Endothelial cell of umbilical vein (primary cell): ENCODE measurements around the gene TCF25. TPM values are rescaled to one million over a fixed set of nuclear protein-coding genes. Genes with fewer than 3 reads are reported as not detected.

ENCODE experiments used
- BruUV-seq: library from RNA; stranded (reverse); fragments of 400-500 nt; replicated peaks from 2 replicates; lab custom pipeline; 2021; lab: Mats Ljungman, UMichigan
- CTCF ChIA-PET: fragments of 300-600, 350-600 bp; sonication (Branson Sonifier 250); formaldehyde crosslinking; loops from one replicate; lab custom pipeline; 2021; ENCODE audit warnings: antibody characterized with exemption, inconsistent platforms; lab: Charles Lee
- POLR2A ChIA-PET: fragments of 300-600, 350-600 bp; sonication (Branson Sonifier 250); formaldehyde crosslinking; loops from one replicate; lab custom pipeline; 2021; ENCODE audit warnings: antibody characterized with exemption, inconsistent platforms; lab: Charles Lee
- DNase-seq: peaks from one replicate; pipeline ENCODE4 v3.0.0-alpha.2; 2011; ENCODE audit warnings: low read depth, low spot score
- FAIRE-seq: peaks from 2 replicates; lab custom pipeline; 2011; peaks lifted over from hg19 to GRCh38; lab: Jason Lieb, UNC
- H2AFZ ChIP-seq: 2 replicates; pipeline ENCODE4 v1.6.0; 2012; ENCODE audit warnings: low read depth, low read length, control low read depth, inconsistent platforms
- H3K27ac ChIP-seq: 2 replicates; pipeline ENCODE4 v1.5.1; 2011; ENCODE audit warnings: low read depth, mild to moderate bottlenecking, control low read depth, low read length, moderate library complexity; ENCODE audit not compliant: insufficient read depth
- H3K27me3 ChIP-seq, 2 experiments: 2 replicates each; pipeline versions ENCODE4 v1.6.0 to v1.6.1; 2011; ENCODE audit warnings: low read length in 2 of 2, mixed read lengths in 1 of 2; ENCODE audit not compliant: control insufficient read depth in 2 of 2, insufficient read depth in 2 of 2
- H3K36me3 ChIP-seq, 2 experiments: 2 replicates in 1 of 2; 3 replicates in 1 of 2; pipeline ENCODE4 v1.5.1; 2011; ENCODE audit warnings: low read length in 2 of 2, mild to moderate bottlenecking in 1 of 2, moderate library complexity in 1 of 2; ENCODE audit not compliant: control insufficient read depth in 2 of 2, insufficient read depth in 2 of 2; ENCODE audit errors: extremely low read depth in 1 of 2
- H3K4me1 ChIP-seq: 3 replicates; pipeline ENCODE4 v1.5.1; 2011; ENCODE audit warnings: mild to moderate bottlenecking, low read length; ENCODE audit not compliant: control insufficient read depth, insufficient read depth; ENCODE audit errors: extremely low read depth
- H3K4me2 ChIP-seq: 2 replicates; pipeline ENCODE4 v1.6.1; 2011; ENCODE audit warnings: low read length, control low read depth, mixed read lengths; ENCODE audit not compliant: insufficient read depth
- H3K4me3 ChIP-seq, 3 experiments: fragments of 200-600 bp in 1 of 3; sonication (generic), shearing (Covaris generic) in 1 of 3; replicated peaks in 1 of 3; 2 replicates each; pipeline ENCODE4 v1.5.1; 2011 to 2016; ENCODE audit warnings: control low read depth in 3 of 3, low read length in 3 of 3, mild to moderate bottlenecking in 2 of 3, inconsistent platforms in 1 of 3, low read depth in 1 of 3, moderate library complexity in 1 of 3; ENCODE audit not compliant: insufficient read depth in 1 of 3
- H3K79me2 ChIP-seq: 2 replicates; pipeline ENCODE4 v1.6.0; 2012; ENCODE audit warnings: low read length, inconsistent platforms; ENCODE audit not compliant: control insufficient read depth, insufficient read depth
- H3K9ac ChIP-seq: replicated peaks from 2 replicates; pipeline ENCODE3; 2011; ENCODE audit warnings: low read length, control low read depth; ENCODE audit not compliant: insufficient read depth; ENCODE audit errors: extremely low read depth
- H3K9me1 ChIP-seq: replicated peaks from 3 replicates; pipeline ENCODE4 v1.6.0; 2011; ENCODE audit warnings: mild to moderate bottlenecking, low read length; ENCODE audit not compliant: control insufficient read depth, insufficient read depth; ENCODE audit errors: extremely low read depth
- H3K9me3 ChIP-seq: replicated peaks from 2 replicates; pipeline ENCODE4 v1.5.1; 2012; ENCODE audit warnings: low read length, inconsistent platforms; ENCODE audit not compliant: control insufficient read depth, insufficient read depth
- H4K20me1 ChIP-seq: replicated peaks from 2 replicates; pipeline ENCODE3; 2011; ENCODE audit warnings: mild to moderate bottlenecking, low read length; ENCODE audit not compliant: control insufficient read depth, insufficient read depth; ENCODE audit errors: extremely low read depth
- EZH2 ChIP-seq: IDR thresholded peaks from 2 replicates; pipeline ENCODE4 v1.6.1; 2012; ENCODE audit warnings: borderline replicate concordance, low read depth, mild to moderate bottlenecking, moderate library complexity, low read length, inconsistent platforms; ENCODE audit not compliant: severe bottlenecking
- FOS ChIP-seq: IDR thresholded peaks from 2 replicates; pipeline ENCODE4 v1.6.1; 2011; ENCODE audit warnings: mild to moderate bottlenecking, low read length, moderate library complexity, borderline replicate concordance; ENCODE audit not compliant: insufficient read depth
- GATA2 ChIP-seq: IDR thresholded peaks from 2 replicates; pipeline ENCODE4 v1.7.0; 2011; ENCODE audit warnings: low read depth, mild to moderate bottlenecking, moderate library complexity, mixed read lengths, low read length; ENCODE audit not compliant: insufficient read length, insufficient read depth
- JUN ChIP-seq: IDR thresholded peaks from 2 replicates; pipeline ENCODE4 v1.6.1; 2011; ENCODE audit warnings: borderline replicate concordance, low read depth; ENCODE audit not compliant: insufficient read length, insufficient read depth
- MYC ChIP-seq: IDR thresholded peaks from one replicate; pipeline ENCODE4 v1.6.1; 2011; ENCODE audit warnings: mild to moderate bottlenecking, low read depth, low read length
- POLR2A ChIP-seq: IDR thresholded peaks from 2 replicates; pipeline ENCODE4 v1.6.1; 2012; ENCODE audit warnings: low read depth, mild to moderate bottlenecking, control low read depth, low read length
- POLR2AphosphoS5 ChIP-seq: IDR thresholded peaks from 2 replicates; pipeline ENCODE4 v1.6.1; 2012; ENCODE audit warnings: low read depth, mild to moderate bottlenecking, control low read depth, low read length, moderate library complexity; ENCODE audit not compliant: insufficient read depth
- dilution Hi-C: fragments of 300-500 bp; cut with MboI; formaldehyde crosslinking; loops from one replicate; pipeline ENCODE4 v1.15.0; 2019; ENCODE audit warnings: low sequenced_read_pairs; ENCODE audit not compliant: extremely low pct_ligation_motif_present
- intact Hi-C: fragments of 100-400 bp; cut with micrococcal nuclease; formaldehyde crosslinking; loops from one replicate; pipeline ENCODE4 v1.10.0; 2022
- polyA plus RNA-seq, 4 experiments: library from polyadenylated mRNA; depleted of rRNA in 3 of 4; stranded (reverse) in 3 of 4; unstranded in 1 of 4; fragments of >200 nt; gene quantifications; 2 replicates each; pipeline versions ENCODE4 v1.2.1 to v1.2.3, GENCODE V29; 2011 to 2012; ENCODE audit warnings: missing spikeins in 1 of 4
- total RNA-seq: library from RNA; stranded (reverse); gene quantifications from 2 replicates; pipeline ENCODE4 v1.2.3, GENCODE V29; 2021
- TF ChIP-seq, protein P1 (sequence below): IDR thresholded peaks from 2 replicates; pipeline ENCODE4 v1.6.1; 2011; ENCODE audit not compliant: insufficient read depth, insufficient read length
- TF ChIP-seq, protein P2 (sequence below), 2 donors: IDR thresholded peaks; 1 replicate in 1 of 2; 2 replicates in 1 of 2; pipeline ENCODE4 v1.5.1; 2011; ENCODE audit warnings: low read length in 2 of 2, mild to moderate bottlenecking in 2 of 2, moderate library complexity in 2 of 2, control low read depth in 1 of 2, inconsistent platforms in 1 of 2, low read depth in 1 of 2; ENCODE audit not compliant: insufficient read depth in 1 of 2; ENCODE audit errors: extremely low read depth in 1 of 2

TCF25 gene
- total and polyA plus RNA-seq, 2 donors (not counting 3 experiments of a cell fraction or from before 2014, with no cell fraction given): 193 to 234 TPM

DNA sequence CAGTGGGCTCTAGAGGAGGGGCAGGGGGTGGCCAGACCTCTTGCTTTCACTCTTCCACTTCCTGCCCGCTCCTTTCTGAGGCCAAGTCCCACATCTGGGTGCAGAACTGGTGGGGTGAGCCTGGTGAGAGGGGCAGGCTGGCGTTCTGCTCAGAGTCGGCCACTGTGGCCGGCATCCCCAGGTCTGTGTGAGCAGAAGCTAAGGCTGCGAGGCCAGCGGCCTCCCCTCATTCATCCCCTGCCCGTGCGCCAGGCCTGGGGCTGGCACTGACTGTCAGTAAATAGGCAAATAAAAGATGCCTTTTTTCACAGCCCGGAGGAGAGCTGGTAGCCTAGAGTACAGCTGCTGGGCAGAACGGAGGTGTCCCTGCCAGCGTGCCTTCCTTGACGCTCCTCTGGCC is 76.4 kb downstream of the TCF25 start:
- H2AFZ ChIP-seq: no peak overlapping the region
- H3K79me2 ChIP-seq: peaks cover 17% of the 10 kb centered on the region
- H3K27me3 ChIP-seq: peaks cover 0 to 4% of the 10 kb centered on the region in 2 experiments
- no peak for FAIRE-seq
- H4K20me1 ChIP-seq: no peaks in the 10 kb centered on the region
- CTCF ChIA-PET: interaction anchor here (1.0 to 1.3 kb wide), 3 partner anchors 31 to 69 kb away, joined by 3 read pairs; partner anchors contain the start of genes DBNDD1 and MC1R
- no peak for DNase-seq
- no TSS peak for BruUV-seq
- no peaks in the 10 kb centered on the region for H3K9me3 ChIP-seq
- H3K4me3 ChIP-seq: peak overlapping the region in 1 of 3 experiments; percentile 89
- TF ChIP-seq POLR2AphosphoS5 (no peak), GATA2 (no peak), FOS (no peak), JUN (no peak), EZH2 (no peak), MYC (no peak), POLR2A (no peak)
- TF ChIP-seq, protein P1, sequence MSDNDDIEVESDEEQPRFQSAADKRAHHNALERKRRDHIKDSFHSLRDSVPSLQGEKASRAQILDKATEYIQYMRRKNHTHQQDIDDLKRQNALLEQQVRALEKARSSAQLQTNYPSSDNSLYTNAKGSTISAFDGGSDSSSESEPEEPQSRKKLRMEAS: no peak
- TF ChIP-seq, protein P2, sequence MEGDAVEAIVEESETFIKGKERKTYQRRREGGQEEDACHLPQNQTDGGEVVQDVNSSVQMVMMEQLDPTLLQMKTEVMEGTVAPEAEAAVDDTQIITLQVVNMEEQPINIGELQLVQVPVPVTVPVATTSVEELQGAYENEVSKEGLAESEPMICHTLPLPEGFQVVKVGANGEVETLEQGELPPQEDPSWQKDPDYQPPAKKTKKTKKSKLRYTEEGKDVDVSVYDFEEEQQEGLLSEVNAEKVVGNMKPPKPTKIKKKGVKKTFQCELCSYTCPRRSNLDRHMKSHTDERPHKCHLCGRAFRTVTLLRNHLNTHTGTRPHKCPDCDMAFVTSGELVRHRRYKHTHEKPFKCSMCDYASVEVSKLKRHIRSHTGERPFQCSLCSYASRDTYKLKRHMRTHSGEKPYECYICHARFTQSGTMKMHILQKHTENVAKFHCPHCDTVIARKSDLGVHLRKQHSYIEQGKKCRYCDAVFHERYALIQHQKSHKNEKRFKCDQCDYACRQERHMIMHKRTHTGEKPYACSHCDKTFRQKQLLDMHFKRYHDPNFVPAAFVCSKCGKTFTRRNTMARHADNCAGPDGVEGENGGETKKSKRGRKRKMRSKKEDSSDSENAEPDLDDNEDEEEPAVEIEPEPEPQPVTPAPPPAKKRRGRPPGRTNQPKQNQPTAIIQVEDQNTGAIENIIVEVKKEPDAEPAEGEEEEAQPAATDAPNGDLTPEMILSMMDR (IDR thresholded peaks at IDR 0.05; ENCODE audit: extremely low read depth in 1 of 2, insufficient read depth in 1 of 2, low read depth in 1 of 2, low read length in 2 of 2): no peak
- intact Hi-C loops (loop anchor here (2.0 kb wide), 1 partner anchor 69 kb away; the partner anchor contains the start of gene DBNDD1), dilution Hi-C loops (no loop called here)
- H3K4me1 ChIP-seq: peaks cover 4% of the 10 kb centered on the region
- H3K4me2 ChIP-seq: peak overlapping the region; percentile 31
- POLR2A ChIA-PET: interaction anchor here (0.7 kb wide), 1 partner anchor 245 kb away, joined by 3 read pairs; no protein-coding TSS in a partner anchor
- H3K36me3 ChIP-seq: peaks cover 0 to 5% of the 10 kb centered on the region in 2 experiments
- no peak overlapping the region for H3K27ac ChIP-seq
- peak overlapping the region; percentile 46 for H3K9ac ChIP-seq
- no peaks in the 10 kb centered on the region for H3K9me1 ChIP-seq
